ENCODE measurements around the gene ING5.

DNA sequence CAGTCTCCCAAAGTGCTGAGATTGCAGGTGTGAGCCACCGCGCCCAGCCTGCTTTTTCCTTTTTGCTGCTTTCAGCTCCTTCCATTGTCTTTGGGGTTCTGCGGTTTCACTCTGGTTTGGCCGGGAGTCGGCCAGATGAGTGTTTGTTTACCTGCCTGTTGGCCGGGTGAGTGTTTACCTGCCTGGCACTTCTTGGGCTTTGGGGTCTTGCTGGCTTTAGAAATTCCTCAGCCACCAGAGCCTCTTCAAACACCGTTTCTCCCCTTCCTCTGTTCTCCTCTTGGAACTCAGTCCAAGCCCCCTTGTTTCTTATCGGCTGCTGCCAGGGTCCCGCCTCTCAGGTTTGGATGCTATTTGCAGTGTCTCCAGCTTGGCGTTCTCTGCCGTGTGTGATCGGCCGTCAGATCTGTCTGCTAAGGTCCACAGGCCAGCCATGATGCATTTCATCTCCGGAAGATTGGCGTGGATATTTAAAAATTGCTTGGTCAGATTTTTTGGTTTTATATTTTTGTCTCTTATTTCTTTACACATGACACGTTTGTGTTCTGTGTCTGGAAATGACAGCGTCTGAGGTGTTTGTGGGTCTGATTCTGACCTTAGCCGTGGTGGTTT, 60.6 kb downstream of the ING5 start:
- TF ChIP-seq, protein P1, sequence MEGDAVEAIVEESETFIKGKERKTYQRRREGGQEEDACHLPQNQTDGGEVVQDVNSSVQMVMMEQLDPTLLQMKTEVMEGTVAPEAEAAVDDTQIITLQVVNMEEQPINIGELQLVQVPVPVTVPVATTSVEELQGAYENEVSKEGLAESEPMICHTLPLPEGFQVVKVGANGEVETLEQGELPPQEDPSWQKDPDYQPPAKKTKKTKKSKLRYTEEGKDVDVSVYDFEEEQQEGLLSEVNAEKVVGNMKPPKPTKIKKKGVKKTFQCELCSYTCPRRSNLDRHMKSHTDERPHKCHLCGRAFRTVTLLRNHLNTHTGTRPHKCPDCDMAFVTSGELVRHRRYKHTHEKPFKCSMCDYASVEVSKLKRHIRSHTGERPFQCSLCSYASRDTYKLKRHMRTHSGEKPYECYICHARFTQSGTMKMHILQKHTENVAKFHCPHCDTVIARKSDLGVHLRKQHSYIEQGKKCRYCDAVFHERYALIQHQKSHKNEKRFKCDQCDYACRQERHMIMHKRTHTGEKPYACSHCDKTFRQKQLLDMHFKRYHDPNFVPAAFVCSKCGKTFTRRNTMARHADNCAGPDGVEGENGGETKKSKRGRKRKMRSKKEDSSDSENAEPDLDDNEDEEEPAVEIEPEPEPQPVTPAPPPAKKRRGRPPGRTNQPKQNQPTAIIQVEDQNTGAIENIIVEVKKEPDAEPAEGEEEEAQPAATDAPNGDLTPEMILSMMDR (IDR thresholded peaks at IDR 0.05; ENCODE audit: insufficient read depth, low read length) = no peak
- TF ChIP-seq POLR2AphosphoS5 (IDR thresholded peaks at IDR 0.05; ENCODE audit: low read depth) = no peak
- TF ChIP-seq, protein P2, sequence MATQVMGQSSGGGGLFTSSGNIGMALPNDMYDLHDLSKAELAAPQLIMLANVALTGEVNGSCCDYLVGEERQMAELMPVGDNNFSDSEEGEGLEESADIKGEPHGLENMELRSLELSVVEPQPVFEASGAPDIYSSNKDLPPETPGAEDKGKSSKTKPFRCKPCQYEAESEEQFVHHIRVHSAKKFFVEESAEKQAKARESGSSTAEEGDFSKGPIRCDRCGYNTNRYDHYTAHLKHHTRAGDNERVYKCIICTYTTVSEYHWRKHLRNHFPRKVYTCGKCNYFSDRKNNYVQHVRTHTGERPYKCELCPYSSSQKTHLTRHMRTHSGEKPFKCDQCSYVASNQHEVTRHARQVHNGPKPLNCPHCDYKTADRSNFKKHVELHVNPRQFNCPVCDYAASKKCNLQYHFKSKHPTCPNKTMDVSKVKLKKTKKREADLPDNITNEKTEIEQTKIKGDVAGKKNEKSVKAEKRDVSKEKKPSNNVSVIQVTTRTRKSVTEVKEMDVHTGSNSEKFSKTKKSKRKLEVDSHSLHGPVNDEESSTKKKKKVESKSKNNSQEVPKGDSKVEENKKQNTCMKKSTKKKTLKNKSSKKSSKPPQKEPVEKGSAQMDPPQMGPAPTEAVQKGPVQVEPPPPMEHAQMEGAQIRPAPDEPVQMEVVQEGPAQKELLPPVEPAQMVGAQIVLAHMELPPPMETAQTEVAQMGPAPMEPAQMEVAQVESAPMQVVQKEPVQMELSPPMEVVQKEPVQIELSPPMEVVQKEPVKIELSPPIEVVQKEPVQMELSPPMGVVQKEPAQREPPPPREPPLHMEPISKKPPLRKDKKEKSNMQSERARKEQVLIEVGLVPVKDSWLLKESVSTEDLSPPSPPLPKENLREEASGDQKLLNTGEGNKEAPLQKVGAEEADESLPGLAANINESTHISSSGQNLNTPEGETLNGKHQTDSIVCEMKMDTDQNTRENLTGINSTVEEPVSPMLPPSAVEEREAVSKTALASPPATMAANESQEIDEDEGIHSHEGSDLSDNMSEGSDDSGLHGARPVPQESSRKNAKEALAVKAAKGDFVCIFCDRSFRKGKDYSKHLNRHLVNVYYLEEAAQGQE (IDR thresholded peaks at IDR 0.05; ENCODE audit: insufficient replicate concordance, low read depth) = no peak
- no peak for TF ChIP-seq GABPA (IDR thresholded peaks at IDR 0.05; ENCODE audit: low read depth)

Measured in HL-60 (cell line).